Suppressor macrophage (primary cell): ENCODE results near the gene ATP8B3.

Experiments
- DNase-seq, 4 experiments: peaks; one replicate each; pipeline ENCODE4 v3.0.0-alpha.2; 2020 to 2022

Gene ATP8B3

GRCh38 chr19:1794424-1795172 lies 17.5 kb downstream of the ATP8B3 start:
- DNase-seq, result no peak

GRCh38 chr19:1791879-1792278 lies 20.2 kb downstream of the ATP8B3 start:
- DNase-seq, result no peak

- DNase-seq, result no peak
Measured at GRCh38 chr19:1790054-1790792, 21.9 kb downstream of the ATP8B3 start.

GRCh38 chr19:1789261-1790041 lies 22.6 kb downstream of the ATP8B3 start:
- DNase-seq, result peak in 1 of 4 experiments; percentile 13

GRCh38 chr19:1787116-1787515 lies 25.0 kb downstream of the ATP8B3 start:
- DNase-seq, result no peak

GRCh38 chr19:1786668-1787067 lies 25.4 kb downstream of the ATP8B3 start:
- no peak for DNase-seq

GRCh38 chr19:1785310-1785709 lies 26.8 kb downstream of the ATP8B3 start:
- DNase-seq, result no peak

- peak in 1 of 4 experiments; percentile 34 for DNase-seq
Measured at GRCh38 chr19:1783874-1784273, 28.2 kb downstream of the ATP8B3 start.

- DNase-seq, result no peak
Measured at GRCh38 chr19:1783354-1783753, 28.7 kb downstream of the ATP8B3 start.

- no peak for DNase-seq
Measured at GRCh38 chr19:1782521-1782920, 29.6 kb downstream of the ATP8B3 start.

GRCh38 chr19:1780272-1780958 lies 31.7 kb downstream of the ATP8B3 start:
- peak in 2 of 4 experiments; percentile 20 to 29 for DNase-seq

- DNase-seq, result no peak
Measured at GRCh38 chr19:1779574-1779973, 32.5 kb downstream of the ATP8B3 start.

- DNase-seq, result no peak
Measured at GRCh38 chr19:1777149-1777548, 34.9 kb downstream of the ATP8B3 start.

- DNase-seq, result no peak
Measured at GRCh38 chr19:1776606-1777147, 35.4 kb downstream of the ATP8B3 start.

- DNase-seq, result no peak
Measured at GRCh38 chr19:1775951-1776605, 36.0 kb downstream of the ATP8B3 start.

- DNase-seq, result no peak
Measured at GRCh38 chr19:1774989-1775772, 36.9 kb downstream of the ATP8B3 start.

- DNase-seq, result no peak
Measured at GRCh38 chr19:1773184-1773583, 38.9 kb downstream of the ATP8B3 start.

- no peak for DNase-seq
Measured at GRCh38 chr19:1770866-1771576, 41.1 kb downstream of the ATP8B3 start.

GRCh38 chr19:1769645-1769985 lies 42.5 kb downstream of the ATP8B3 start:
- DNase-seq, result no peak

GRCh38 chr19:1768918-1769644 lies 43.0 kb downstream of the ATP8B3 start:
- no peak for DNase-seq
